ENCODE results near the gene TLE2. TPM values are rescaled to one million over a fixed set of nuclear protein-coding genes. Genes with fewer than 3 reads are reported as not detected.

Gene TLE2
- total and polyA plus RNA-seq, 2 donors (not counting 3 experiments of a cell fraction or from before 2014, with no cell fraction given): 32.0 to 38.8 TPM

- Histone ChIP-seq H3K27me3 (ENCODE audit: control insufficient read depth in 2 of 2, insufficient read depth in 2 of 2, low read length in 2 of 2) (peaks cover 0 to 3% of the 10 kb centered on the region in 2 experiments), H3K9me1 (replicated peaks; ENCODE audit: control insufficient read depth, extremely low read depth, insufficient read depth, low read length) (no peaks in the 10 kb centered on the region), H4K20me1 (replicated peaks; ENCODE audit: control insufficient read depth, extremely low read depth, insufficient read depth, low read length) (no peaks in the 10 kb centered on the region), H3K27ac (ENCODE audit: insufficient read depth, low read depth, low read length) (peak overlapping the region; percentile 77), H3K36me3 (ENCODE audit: control insufficient read depth in 2 of 2, extremely low read depth in 1 of 2, insufficient read depth in 2 of 2, low read length in 2 of 2) (no peaks in the 10 kb centered on the region), H3K9ac (replicated peaks; ENCODE audit: extremely low read depth, insufficient read depth, low read length) (peak overlapping the region; percentile 64), H3K4me2 (ENCODE audit: insufficient read depth, low read length) (peak overlapping the region; percentile 83), H3K79me2 (ENCODE audit: control insufficient read depth, insufficient read depth, low read length) (no peaks in the 10 kb centered on the region), H3K4me1 (ENCODE audit: control insufficient read depth, extremely low read depth, insufficient read depth, low read length) (peaks cover 12% of the 10 kb centered on the region), H2AFZ (ENCODE audit: low read depth, low read length) (peak overlapping the region; percentile 81), H3K4me3 (replicated peaks in 1 of 3; ENCODE audit: insufficient read depth in 1 of 3, low read depth in 1 of 3, low read length in 3 of 3) (peak overlapping the region; percentile 39 to 73 (median 73)), H3K9me3 (replicated peaks; ENCODE audit: control insufficient read depth, insufficient read depth, low read length) (no peaks in the 10 kb centered on the region)
- CTCF ChIA-PET: interaction anchor here (0.7 to 3.0 kb wide), 21 partner anchors 8 to 148 kb away, joined by 3 to 32 read pairs (median 7); partner anchors contain the start of genes TLE5 and TLE6
- TF ChIP-seq CTCF (IDR thresholded peaks at IDR 0.05; ENCODE audit: extremely low read depth in 1 of 2, insufficient read depth in 1 of 2, low read depth in 1 of 2, low read length in 2 of 2) (no peak), EZH2 (IDR thresholded peaks at IDR 0.05; ENCODE audit: borderline replicate concordance, low read depth, low read length, severe bottlenecking) (peak; percentile 59), MYC (IDR thresholded peaks at IDR 0.05; ENCODE audit: low read depth, low read length) (no peak), POLR2A (IDR thresholded peaks at IDR 0.05; ENCODE audit: low read depth, low read length) (peak; percentile 44), FOS (IDR thresholded peaks at IDR 0.05; ENCODE audit: borderline replicate concordance, insufficient read depth, low read length) (no peak), MAX (IDR thresholded peaks at IDR 0.05; ENCODE audit: insufficient read depth, insufficient read length) (no peak), GATA2 (IDR thresholded peaks at IDR 0.05; ENCODE audit: insufficient read depth, insufficient read length, low read depth, low read length) (no peak), JUN (IDR thresholded peaks at IDR 0.05; ENCODE audit: borderline replicate concordance, insufficient read depth, insufficient read length, low read depth) (no peak), POLR2AphosphoS5 (IDR thresholded peaks at IDR 0.05; ENCODE audit: insufficient read depth, low read depth, low read length) (peak; percentile 56)
- POLR2A ChIA-PET: interaction anchor here (0.6 to 2.3 kb wide), 4 partner anchors 19 to 838 kb away, joined by 3 to 16 read pairs (median 7); no protein-coding TSS in a partner anchor
- no TSS peak for BruUV-seq (replicated peaks)
- dilution Hi-C loops (cut with MboI; ENCODE audit: extremely low pct_ligation_motif_present, low sequenced_read_pairs) (no loop called here), intact Hi-C loops (cut with micrococcal nuclease) (loop anchor here (1.0 to 5.0 kb wide), 7 partner anchors 26 to 798 kb away; partner anchors contain the start of genes GNA11, PLEKHJ1, SF3A2 and TLE6)
- DNase-seq (ENCODE audit: low read depth, low spot score): peak; percentile 100
- FAIRE-seq: peak; percentile 100
Measured at GRCh38 chr19:3035542-3036118, 6.5 kb upstream of the TLE2 start.

All from endothelial cell of umbilical vein (primary cell).